Caco-2 (cell line): Measurements from ENCODE around the gene RAB12. TPM values are rescaled to one million over a fixed set of nuclear protein-coding genes. Genes with fewer than 3 reads are reported as not detected.

Experiments
- BruUV-seq: library from RNA; stranded (reverse); fragments of 400-500 nt; replicated peaks from 2 replicates; lab custom pipeline; 2021; lab: Mats Ljungman, UMichigan
- CTCF ChIA-PET: fragments of 300-600 bp; sonication (Branson Sonifier 250); formaldehyde crosslinking; loops from one replicate; lab custom pipeline; 2022; ENCODE audit warnings: antibody characterized with exemption; lab: Charles Lee
- POLR2A ChIA-PET: fragments of 300-600 bp; sonication (Branson Sonifier 250); formaldehyde crosslinking; loops from one replicate; lab custom pipeline; 2022; ENCODE audit warnings: antibody characterized with exemption; lab: Charles Lee
- DNase-seq, 2 experiments: peaks; one replicate each; pipeline versions ENCODE4 v3.0.0 to v3.0.0-alpha.2; 2020 to 2022
- H3K27me3 ChIP-seq: replicated peaks from 2 replicates; pipeline ENCODE4 v1.6.0; 2011; ENCODE audit warnings: low read length; ENCODE audit not compliant: control insufficient read depth, insufficient read depth
- H3K36me3 ChIP-seq: 2 replicates; pipeline ENCODE4 v1.5.1; 2011; ENCODE audit warnings: low read length; ENCODE audit not compliant: control insufficient read depth, insufficient read depth
- H3K4me1 ChIP-seq: fragments of 250-450 bp; sonication (Bioruptor Pico); 2 replicates; pipeline ENCODE4 v1.5.1; 2020; ENCODE audit warnings: mild to moderate bottlenecking
- H3K4me3 ChIP-seq: 2 replicates; pipeline ENCODE4 v1.5.1; 2011; ENCODE audit warnings: low read depth, mild to moderate bottlenecking, control low read depth, low read length
- H3K9me3 ChIP-seq: fragments of 250-450 bp; sonication (Bioruptor Pico); 2 replicates; pipeline ENCODE4 v1.5.1; 2020; ENCODE audit warnings: mild to moderate bottlenecking, moderate library complexity
- H3K27ac Mint-ChIP-seq: one replicate; pipeline ENCODE4 v1.8.0; 2022; ENCODE audit warnings: mixed read lengths; ENCODE audit not compliant: unreplicated experiment
- H3K27me3 Mint-ChIP-seq: one replicate; pipeline ENCODE4 v1.8.0; 2022; ENCODE audit warnings: mixed read lengths; ENCODE audit not compliant: insufficient read depth, unreplicated experiment
- H3K36me3 Mint-ChIP-seq: one replicate; pipeline ENCODE4 v1.8.0; 2022; ENCODE audit warnings: mild to moderate bottlenecking, mixed read lengths; ENCODE audit not compliant: insufficient read depth, unreplicated experiment
- H3K4me1 Mint-ChIP-seq: one replicate; pipeline ENCODE4 v1.8.0; 2022; ENCODE audit warnings: low read depth, mixed read lengths; ENCODE audit not compliant: unreplicated experiment
- H3K4me3 Mint-ChIP-seq: one replicate; pipeline ENCODE4 v1.8.0; 2022; ENCODE audit warnings: mild to moderate bottlenecking, moderate library complexity, mixed read lengths; ENCODE audit not compliant: unreplicated experiment
- H3K9me3 Mint-ChIP-seq: one replicate; pipeline ENCODE4 v1.8.0; 2022; ENCODE audit warnings: mixed read lengths; ENCODE audit not compliant: unreplicated experiment
- intact Hi-C: fragments of 100-400 bp; cut with micrococcal nuclease; formaldehyde crosslinking; loops from one replicate; pipeline ENCODE4 v1.10.0; 2022; ENCODE audit not compliant: unreplicated experiment
- total RNA-seq: library from RNA; stranded (reverse); gene quantifications from 2 replicates; pipeline ENCODE4 v1.2.3, GENCODE V29; 2022
- TF ChIP-seq, protein P1 (sequence below), 2 experiments: fragments of 200-600 bp in 1 of 2; IDR thresholded peaks; 1 replicate in 1 of 2; 2 replicates in 1 of 2; pipeline versions ENCODE4 v1.5.1 to v1.8.0; 2011 to 2022; ENCODE audit warnings: antibody characterized with exemption in 1 of 2, control low read depth in 1 of 2, inconsistent platforms in 1 of 2, low read depth in 1 of 2, low read length in 1 of 2, mild to moderate bottlenecking in 1 of 2, moderate library complexity in 1 of 2; ENCODE audit not compliant: insufficient read depth in 1 of 2, severe bottlenecking in 1 of 2, unreplicated experiment in 1 of 2

RAB12 gene
- total RNA-seq, 1 experiment from 2014 or later, result 42.8 TPM

DNA sequence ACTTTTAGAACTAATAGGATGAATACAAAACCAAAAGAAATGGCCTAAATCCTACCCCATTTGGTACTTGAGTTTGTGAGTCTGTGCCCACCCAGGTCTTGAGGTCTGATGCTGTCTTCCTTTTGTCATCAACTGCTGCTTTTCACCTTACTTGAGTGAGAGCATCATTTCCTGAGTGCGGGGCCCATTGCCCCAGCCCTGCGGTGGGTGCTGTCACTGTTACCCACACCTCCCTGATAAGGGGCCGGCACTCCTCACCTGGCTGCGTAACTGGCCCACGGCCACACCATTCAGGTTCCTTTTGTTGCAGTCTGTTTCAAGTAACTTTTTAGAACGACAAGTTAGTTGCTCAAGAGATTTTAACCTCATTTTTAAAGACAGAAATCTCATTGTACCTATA, 25.3 kb downstream of the RAB12 start:
- Histone ChIP-seq H3K4me3 (no peak overlapping the region), H3K27me3 (no peaks in the 10 kb centered on the region), H3K9me3 (no peaks in the 10 kb centered on the region), H3K4me1 (no peaks in the 10 kb centered on the region), H3K36me3 (peaks cover 3% of the 10 kb centered on the region; the same call in 1 of the 2 replicates)
- Mint-ChIP-seq H3K27ac (no peak overlapping the region), H3K4me3 (no peak overlapping the region), H3K27me3 (no peaks in the 10 kb centered on the region), H3K36me3 (peaks cover 56% of the 10 kb centered on the region), H3K9me3 (no peaks in the 10 kb centered on the region), H3K4me1 (no peaks in the 10 kb centered on the region)
- ChIA-PET POLR2A (no interaction called here), CTCF (no interaction called here)
- no TSS peak for BruUV-seq
- no peak for DNase-seq
- TF ChIP-seq, protein P1, sequence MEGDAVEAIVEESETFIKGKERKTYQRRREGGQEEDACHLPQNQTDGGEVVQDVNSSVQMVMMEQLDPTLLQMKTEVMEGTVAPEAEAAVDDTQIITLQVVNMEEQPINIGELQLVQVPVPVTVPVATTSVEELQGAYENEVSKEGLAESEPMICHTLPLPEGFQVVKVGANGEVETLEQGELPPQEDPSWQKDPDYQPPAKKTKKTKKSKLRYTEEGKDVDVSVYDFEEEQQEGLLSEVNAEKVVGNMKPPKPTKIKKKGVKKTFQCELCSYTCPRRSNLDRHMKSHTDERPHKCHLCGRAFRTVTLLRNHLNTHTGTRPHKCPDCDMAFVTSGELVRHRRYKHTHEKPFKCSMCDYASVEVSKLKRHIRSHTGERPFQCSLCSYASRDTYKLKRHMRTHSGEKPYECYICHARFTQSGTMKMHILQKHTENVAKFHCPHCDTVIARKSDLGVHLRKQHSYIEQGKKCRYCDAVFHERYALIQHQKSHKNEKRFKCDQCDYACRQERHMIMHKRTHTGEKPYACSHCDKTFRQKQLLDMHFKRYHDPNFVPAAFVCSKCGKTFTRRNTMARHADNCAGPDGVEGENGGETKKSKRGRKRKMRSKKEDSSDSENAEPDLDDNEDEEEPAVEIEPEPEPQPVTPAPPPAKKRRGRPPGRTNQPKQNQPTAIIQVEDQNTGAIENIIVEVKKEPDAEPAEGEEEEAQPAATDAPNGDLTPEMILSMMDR (IDR thresholded peaks at IDR 0.05; ENCODE audit: insufficient read depth in 1 of 2, low read depth in 1 of 2, low read length in 1 of 2, severe bottlenecking in 1 of 2, unreplicated experiment in 1 of 2), result no peak
- intact Hi-C loops, result no loop called here

DNA sequence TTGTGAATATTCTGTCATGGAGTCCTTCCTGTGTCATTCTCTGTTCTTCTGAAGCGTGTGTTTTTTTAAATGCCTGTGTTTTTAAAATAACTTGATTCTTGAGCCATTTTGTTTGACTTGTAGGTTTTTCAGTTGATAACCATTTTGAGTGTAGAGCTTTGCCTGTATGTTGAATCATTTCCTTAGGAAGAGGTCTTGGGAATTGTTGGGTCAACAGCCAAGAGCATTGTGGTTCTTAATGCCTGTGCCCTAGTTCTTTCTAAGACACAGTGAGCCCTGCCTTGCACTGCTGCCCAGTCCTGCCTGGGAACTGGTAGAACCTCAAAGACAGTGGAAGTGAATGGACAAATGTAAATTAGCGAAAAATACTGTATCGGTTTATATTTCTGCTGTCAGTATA, 25.9 kb downstream of the RAB12 start:
- POLR2A ChIA-PET, result no interaction called here
- CTCF ChIA-PET, result no interaction called here
- H3K36me3 Mint-ChIP-seq, result peaks cover 59% of the 10 kb centered on the region
- no peaks in the 10 kb centered on the region for H3K9me3 ChIP-seq
- no peaks in the 10 kb centered on the region for H3K4me1 Mint-ChIP-seq
- no peaks in the 10 kb centered on the region for H3K4me1 ChIP-seq
- no peaks in the 10 kb centered on the region for H3K27me3 Mint-ChIP-seq
- no peak for DNase-seq
- no peaks in the 10 kb centered on the region for H3K27me3 ChIP-seq
- BruUV-seq, result no TSS peak
- peaks cover 3% of the 10 kb centered on the region; the same call in 1 of the 2 replicates for H3K36me3 ChIP-seq
- intact Hi-C loops, result no loop called here
- TF ChIP-seq, protein P1 (IDR thresholded peaks at IDR 0.05; ENCODE audit: insufficient read depth in 1 of 2, low read depth in 1 of 2, low read length in 1 of 2, severe bottlenecking in 1 of 2, unreplicated experiment in 1 of 2), result no peak
- H3K4me3 ChIP-seq, result no peak overlapping the region
- no peaks in the 10 kb centered on the region for H3K9me3 Mint-ChIP-seq
- H3K4me3 Mint-ChIP-seq, result no peak overlapping the region
- H3K27ac Mint-ChIP-seq, result no peak overlapping the region

DNA sequence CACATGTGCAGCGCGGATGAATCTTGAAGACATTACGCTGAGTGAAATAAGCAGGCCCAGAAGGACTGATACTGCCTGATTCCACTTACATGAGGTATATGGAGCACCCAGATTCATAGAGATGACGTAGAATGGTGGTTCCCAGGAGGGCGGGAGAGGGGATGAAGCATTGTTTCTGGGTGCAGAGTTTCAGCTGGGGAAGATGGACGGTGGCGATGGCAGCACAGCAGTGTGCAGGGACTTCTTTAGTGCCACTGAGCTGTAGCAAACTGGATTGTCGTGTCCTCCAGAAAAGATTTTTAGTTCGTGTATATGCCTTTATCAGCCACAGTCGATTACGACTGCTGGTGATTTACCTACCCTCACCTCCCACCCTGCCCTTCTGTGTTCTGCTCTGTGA, 30.5 kb downstream of the RAB12 start:
- H3K36me3 ChIP-seq, result no peaks in the 10 kb centered on the region; the same call in 1 of the 2 replicates
- Mint-ChIP-seq H3K4me3 (no peak overlapping the region), H3K4me1 (no peaks in the 10 kb centered on the region), H3K27ac (no peak overlapping the region), H3K9me3 (no peaks in the 10 kb centered on the region), H3K36me3 (peaks cover 58% of the 10 kb centered on the region), H3K27me3 (no peaks in the 10 kb centered on the region)
- TF ChIP-seq, protein P1 (IDR thresholded peaks at IDR 0.05; ENCODE audit: insufficient read depth in 1 of 2, low read depth in 1 of 2, low read length in 1 of 2, severe bottlenecking in 1 of 2, unreplicated experiment in 1 of 2), result no peak
- intact Hi-C loops, result no loop called here
- DNase-seq, result no peak
- no peak overlapping the region for H3K4me3 ChIP-seq
- BruUV-seq, result no TSS peak
- no peaks in the 10 kb centered on the region for H3K9me3 ChIP-seq
- H3K27me3 ChIP-seq, result no peaks in the 10 kb centered on the region
- H3K4me1 ChIP-seq, result no peaks in the 10 kb centered on the region
- ChIA-PET POLR2A (no interaction called here), CTCF (interaction anchor here (0.7 kb wide), 1 partner anchor 753 kb away, joined by 3 read pairs; no protein-coding TSS in a partner anchor)
